Measurements from ENCODE around the gene TPI1.
"Not testable (repeated sequence)": the region's sequence is repeated elsewhere in the genome, so short reads cannot be mapped to it uniquely, and the experiment has no call there.

DNA sequence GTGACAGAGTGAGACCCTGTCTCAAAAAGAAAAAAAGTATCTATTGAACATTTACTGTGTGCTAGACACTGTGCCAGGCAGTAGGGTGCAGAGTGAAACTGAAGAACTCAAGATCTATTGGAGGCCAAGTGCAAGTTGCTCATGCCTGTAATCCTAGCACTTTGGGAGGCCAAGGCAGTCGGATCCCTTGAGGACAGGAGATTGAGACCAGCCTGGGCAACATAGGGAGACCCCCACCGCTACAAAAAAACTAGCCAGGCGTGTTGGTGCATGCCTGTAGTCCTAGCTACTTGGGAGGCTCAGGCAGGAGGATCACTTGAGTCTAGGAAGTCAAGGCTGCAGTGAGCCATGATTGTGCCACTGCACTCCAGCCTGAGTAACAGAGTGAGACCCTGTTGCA lies 25.4 kb downstream of the TPI1 start:
- TF ChIP-seq, protein P1, sequence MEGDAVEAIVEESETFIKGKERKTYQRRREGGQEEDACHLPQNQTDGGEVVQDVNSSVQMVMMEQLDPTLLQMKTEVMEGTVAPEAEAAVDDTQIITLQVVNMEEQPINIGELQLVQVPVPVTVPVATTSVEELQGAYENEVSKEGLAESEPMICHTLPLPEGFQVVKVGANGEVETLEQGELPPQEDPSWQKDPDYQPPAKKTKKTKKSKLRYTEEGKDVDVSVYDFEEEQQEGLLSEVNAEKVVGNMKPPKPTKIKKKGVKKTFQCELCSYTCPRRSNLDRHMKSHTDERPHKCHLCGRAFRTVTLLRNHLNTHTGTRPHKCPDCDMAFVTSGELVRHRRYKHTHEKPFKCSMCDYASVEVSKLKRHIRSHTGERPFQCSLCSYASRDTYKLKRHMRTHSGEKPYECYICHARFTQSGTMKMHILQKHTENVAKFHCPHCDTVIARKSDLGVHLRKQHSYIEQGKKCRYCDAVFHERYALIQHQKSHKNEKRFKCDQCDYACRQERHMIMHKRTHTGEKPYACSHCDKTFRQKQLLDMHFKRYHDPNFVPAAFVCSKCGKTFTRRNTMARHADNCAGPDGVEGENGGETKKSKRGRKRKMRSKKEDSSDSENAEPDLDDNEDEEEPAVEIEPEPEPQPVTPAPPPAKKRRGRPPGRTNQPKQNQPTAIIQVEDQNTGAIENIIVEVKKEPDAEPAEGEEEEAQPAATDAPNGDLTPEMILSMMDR (IDR thresholded peaks at IDR 0.05) = not testable (repeated sequence)
- not testable (repeated sequence) for TF ChIP-seq POLR2A (IDR thresholded peaks at IDR 0.05)
